Neural cell (in vitro differentiated cells): Measurements from ENCODE around the gene ATP8B3. TPM values are rescaled to one million over a fixed set of nuclear protein-coding genes. Genes with fewer than 3 reads are reported as not detected.

ENCODE experiments used
- H2AFZ ChIP-seq: fragments of 200-600, 300-800 bp; sonication (generic), shearing (Covaris generic); 2 replicates; pipeline ENCODE4 v1.6.0; 2014; ENCODE audit warnings: low read depth, mild to moderate bottlenecking, antibody characterized with exemption, low read length, moderate library complexity
- H3F3A ChIP-seq: fragments of 200-600 bp; shearing (Covaris generic); 2 replicates; pipeline ENCODE4 v1.6.1; 2016; ENCODE audit warnings: mild to moderate bottlenecking, moderate library complexity, mixed read lengths, antibody characterized with exemption, low read length; ENCODE audit not compliant: insufficient read depth, poor library complexity, severe bottlenecking
- H3K27ac ChIP-seq: fragments of 200-600, 300-800 bp; sonication (generic), shearing (Covaris generic); 2 replicates; pipeline ENCODE4 v1.5.1; 2014; ENCODE audit warnings: mild to moderate bottlenecking, low read length, moderate library complexity
- H3K27me3 ChIP-seq: fragments of 300-800, 200-600 bp; sonication (generic), shearing (Covaris generic); 2 replicates; pipeline ENCODE4 v1.6.0; 2014; ENCODE audit warnings: mild to moderate bottlenecking, low read depth, low read length, moderate library complexity; ENCODE audit not compliant: insufficient read depth
- H3K36me3 ChIP-seq: fragments of 300-800, 200-600 bp; sonication (generic), shearing (Covaris generic); 2 replicates; pipeline ENCODE4 v1.5.1; 2014; ENCODE audit warnings: mild to moderate bottlenecking, antibody characterized with exemption, low read length, moderate library complexity; ENCODE audit not compliant: insufficient read depth
- H3K4me2 ChIP-seq: fragments of 300-800, 200-600 bp; sonication (generic), shearing (Covaris generic); 2 replicates; pipeline ENCODE4 v1.6.0; 2014; ENCODE audit warnings: mild to moderate bottlenecking, low read length
- H3K4me3 ChIP-seq: fragments of 300-800, 200-600 bp; sonication (generic), shearing (Covaris generic); 2 replicates; pipeline ENCODE4 v1.5.1; 2014; ENCODE audit warnings: mild to moderate bottlenecking, low read length, moderate library complexity
- H3K79me2 ChIP-seq: fragments of 200-600 bp; shearing (Covaris generic); replicated peaks from 2 replicates; pipeline ENCODE4 v1.6.0; 2014; ENCODE audit warnings: mild to moderate bottlenecking, low read length, moderate library complexity; ENCODE audit not compliant: insufficient read depth
- H3K9ac ChIP-seq: fragments of 300-800, 200-600 bp; sonication (generic), shearing (Covaris generic); 2 replicates; pipeline ENCODE4 v1.6.1; 2016; ENCODE audit warnings: mild to moderate bottlenecking, low read length, mixed read lengths
- H3K9me2 ChIP-seq: fragments of 200-600 bp; shearing (Covaris generic); 2 replicates; pipeline ENCODE4 v1.6.1; 2016; ENCODE audit warnings: mild to moderate bottlenecking, low read length, mixed read lengths; ENCODE audit not compliant: insufficient read depth
- H3K9me3 ChIP-seq: fragments of 200-600, 300-800 bp; sonication (generic), shearing (Covaris generic); 2 replicates; pipeline ENCODE4 v1.6.1; 2016; ENCODE audit warnings: mild to moderate bottlenecking, mixed run types, low read length, moderate library complexity, mixed read lengths
- H4K20me1 ChIP-seq: fragments of 200-600 bp; shearing (Covaris generic); 2 replicates; pipeline ENCODE4 v1.6.1; 2016; ENCODE audit warnings: mild to moderate bottlenecking, mixed run types; ENCODE audit not compliant: insufficient read depth
- EP300 ChIP-seq: fragments of 450-650 bp; conservative IDR thresholded peaks from 2 replicates; pipeline ENCODE4 v1.6.1; 2014; ENCODE audit warnings: antibody characterized with exemption, mild to moderate bottlenecking, moderate library complexity; ENCODE audit not compliant: poor library complexity, severe bottlenecking
- EZH2 ChIP-seq: fragments of 200-600, 300-800 bp; shearing (Covaris generic), sonication (generic); IDR thresholded peaks from 2 replicates; pipeline ENCODE4 v1.6.1; 2014; ENCODE audit warnings: antibody characterized with exemption, low read length, borderline replicate concordance, mild to moderate bottlenecking; ENCODE audit not compliant: insufficient read depth, poor library complexity, severe bottlenecking
- MXI1 ChIP-seq: fragments of 450-650 bp; conservative IDR thresholded peaks from 2 replicates; pipeline ENCODE4 v1.6.1; 2014; ENCODE audit warnings: antibody characterized with exemption, mild to moderate bottlenecking; ENCODE audit not compliant: poor library complexity, severe bottlenecking
- POLR2AphosphoS5 ChIP-seq: IDR thresholded peaks from 2 replicates; pipeline ENCODE4 v1.6.1; 2012
- RAD21 ChIP-seq: fragments of 450-650 bp; conservative IDR thresholded peaks from 2 replicates; pipeline ENCODE4 v1.6.1; 2014; ENCODE audit warnings: antibody characterized with exemption, mild to moderate bottlenecking, moderate library complexity
- SMC3 ChIP-seq: fragments of 450-650 bp; conservative IDR thresholded peaks from 2 replicates; pipeline ENCODE4 v1.6.1; 2014; ENCODE audit warnings: antibody characterized with exemption, mild to moderate bottlenecking, moderate library complexity; ENCODE audit not compliant: poor library complexity
- TAF1 ChIP-seq: IDR thresholded peaks from 2 replicates; pipeline ENCODE4 v1.6.1; 2012; ENCODE audit warnings: low read depth
- polyA plus RNA-seq: library from polyadenylated mRNA; depleted of rRNA; stranded (reverse); fragments of >200 nt; gene quantifications from 2 replicates; pipeline ENCODE4 v1.2.3, GENCODE V29; 2014
- TF ChIP-seq, protein P1 (sequence below): IDR thresholded peaks from 2 replicates; pipeline ENCODE4 v1.6.1; 2012; ENCODE audit warnings: borderline replicate concordance
- TF ChIP-seq, protein P2 (sequence below): fragments of 450-650 bp; IDR thresholded peaks from 2 replicates; pipeline ENCODE4 v1.5.1; 2014; ENCODE audit warnings: antibody characterized with exemption, mild to moderate bottlenecking, moderate library complexity; ENCODE audit not compliant: poor library complexity, severe bottlenecking

ATP8B3 gene
- polyA plus RNA-seq, 1 donor from 2014 or later = 1.5 TPM

DNA sequence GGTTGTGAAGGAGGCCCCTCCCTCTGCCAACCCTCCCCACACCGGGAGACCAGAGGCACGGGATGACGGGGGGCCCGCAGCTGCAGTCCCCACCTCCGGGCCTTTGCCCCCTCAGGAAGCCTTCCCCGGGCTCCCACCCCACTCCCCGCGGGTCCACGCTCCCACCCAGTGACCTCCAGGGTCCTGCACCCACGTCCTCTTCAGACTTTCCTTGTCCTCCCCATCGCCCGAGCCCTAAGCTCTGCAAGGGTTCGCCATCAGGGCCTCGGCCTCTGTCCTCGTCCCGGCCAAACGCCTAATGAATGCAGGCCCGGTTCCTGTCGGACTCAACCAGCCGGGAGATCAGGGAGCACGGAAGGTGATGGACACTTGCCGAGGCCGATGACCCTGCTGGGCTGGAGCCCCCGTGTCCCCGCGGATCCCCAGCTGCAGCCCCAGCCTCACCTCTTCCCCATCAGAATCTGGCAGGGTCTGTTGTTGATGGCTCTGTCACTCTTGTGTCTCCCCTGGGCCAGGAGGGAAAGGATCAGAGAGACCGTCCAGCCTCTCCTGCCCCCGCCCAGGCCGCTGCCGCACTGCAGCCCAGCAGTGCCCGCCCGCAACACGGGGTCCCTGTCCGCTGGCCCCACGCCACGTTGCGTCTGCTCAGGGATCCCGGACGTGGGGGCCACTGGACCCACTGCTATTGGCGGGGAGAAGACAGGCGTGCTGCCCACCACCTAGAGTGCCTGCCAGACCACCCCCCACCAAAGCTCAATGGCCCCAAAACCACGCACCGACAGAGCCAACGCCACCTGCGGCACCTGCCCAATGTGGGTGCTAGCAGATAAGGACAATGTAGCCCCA is 5.7 kb downstream of the ATP8B3 start:
- Histone ChIP-seq H2AFZ (no peak overlapping the region), H3K4me3 (no peak overlapping the region), H3K9me3 (no peaks in the 10 kb centered on the region), H3K36me3 (no peaks in the 10 kb centered on the region), H3K9ac (no peak overlapping the region), H3K9me2 (no peaks in the 10 kb centered on the region), H4K20me1 (no peaks in the 10 kb centered on the region), H3K27me3 (no peaks in the 10 kb centered on the region), H3K27ac (no peak overlapping the region), H3K4me2 (no peak overlapping the region), H3K79me2 (no peaks in the 10 kb centered on the region), H3F3A (no peaks in the 10 kb centered on the region)
- TF ChIP-seq, protein P1, sequence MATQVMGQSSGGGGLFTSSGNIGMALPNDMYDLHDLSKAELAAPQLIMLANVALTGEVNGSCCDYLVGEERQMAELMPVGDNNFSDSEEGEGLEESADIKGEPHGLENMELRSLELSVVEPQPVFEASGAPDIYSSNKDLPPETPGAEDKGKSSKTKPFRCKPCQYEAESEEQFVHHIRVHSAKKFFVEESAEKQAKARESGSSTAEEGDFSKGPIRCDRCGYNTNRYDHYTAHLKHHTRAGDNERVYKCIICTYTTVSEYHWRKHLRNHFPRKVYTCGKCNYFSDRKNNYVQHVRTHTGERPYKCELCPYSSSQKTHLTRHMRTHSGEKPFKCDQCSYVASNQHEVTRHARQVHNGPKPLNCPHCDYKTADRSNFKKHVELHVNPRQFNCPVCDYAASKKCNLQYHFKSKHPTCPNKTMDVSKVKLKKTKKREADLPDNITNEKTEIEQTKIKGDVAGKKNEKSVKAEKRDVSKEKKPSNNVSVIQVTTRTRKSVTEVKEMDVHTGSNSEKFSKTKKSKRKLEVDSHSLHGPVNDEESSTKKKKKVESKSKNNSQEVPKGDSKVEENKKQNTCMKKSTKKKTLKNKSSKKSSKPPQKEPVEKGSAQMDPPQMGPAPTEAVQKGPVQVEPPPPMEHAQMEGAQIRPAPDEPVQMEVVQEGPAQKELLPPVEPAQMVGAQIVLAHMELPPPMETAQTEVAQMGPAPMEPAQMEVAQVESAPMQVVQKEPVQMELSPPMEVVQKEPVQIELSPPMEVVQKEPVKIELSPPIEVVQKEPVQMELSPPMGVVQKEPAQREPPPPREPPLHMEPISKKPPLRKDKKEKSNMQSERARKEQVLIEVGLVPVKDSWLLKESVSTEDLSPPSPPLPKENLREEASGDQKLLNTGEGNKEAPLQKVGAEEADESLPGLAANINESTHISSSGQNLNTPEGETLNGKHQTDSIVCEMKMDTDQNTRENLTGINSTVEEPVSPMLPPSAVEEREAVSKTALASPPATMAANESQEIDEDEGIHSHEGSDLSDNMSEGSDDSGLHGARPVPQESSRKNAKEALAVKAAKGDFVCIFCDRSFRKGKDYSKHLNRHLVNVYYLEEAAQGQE = no peak
- TF ChIP-seq TAF1 = no peak
- TF ChIP-seq RAD21 = no peak
- TF ChIP-seq POLR2AphosphoS5 = no peak
- TF ChIP-seq, protein P2, sequence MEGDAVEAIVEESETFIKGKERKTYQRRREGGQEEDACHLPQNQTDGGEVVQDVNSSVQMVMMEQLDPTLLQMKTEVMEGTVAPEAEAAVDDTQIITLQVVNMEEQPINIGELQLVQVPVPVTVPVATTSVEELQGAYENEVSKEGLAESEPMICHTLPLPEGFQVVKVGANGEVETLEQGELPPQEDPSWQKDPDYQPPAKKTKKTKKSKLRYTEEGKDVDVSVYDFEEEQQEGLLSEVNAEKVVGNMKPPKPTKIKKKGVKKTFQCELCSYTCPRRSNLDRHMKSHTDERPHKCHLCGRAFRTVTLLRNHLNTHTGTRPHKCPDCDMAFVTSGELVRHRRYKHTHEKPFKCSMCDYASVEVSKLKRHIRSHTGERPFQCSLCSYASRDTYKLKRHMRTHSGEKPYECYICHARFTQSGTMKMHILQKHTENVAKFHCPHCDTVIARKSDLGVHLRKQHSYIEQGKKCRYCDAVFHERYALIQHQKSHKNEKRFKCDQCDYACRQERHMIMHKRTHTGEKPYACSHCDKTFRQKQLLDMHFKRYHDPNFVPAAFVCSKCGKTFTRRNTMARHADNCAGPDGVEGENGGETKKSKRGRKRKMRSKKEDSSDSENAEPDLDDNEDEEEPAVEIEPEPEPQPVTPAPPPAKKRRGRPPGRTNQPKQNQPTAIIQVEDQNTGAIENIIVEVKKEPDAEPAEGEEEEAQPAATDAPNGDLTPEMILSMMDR = no peak
- no peak for TF ChIP-seq MXI1
- TF ChIP-seq EP300 = no peak
- no peak for TF ChIP-seq SMC3
- no peak for TF ChIP-seq EZH2

DNA sequence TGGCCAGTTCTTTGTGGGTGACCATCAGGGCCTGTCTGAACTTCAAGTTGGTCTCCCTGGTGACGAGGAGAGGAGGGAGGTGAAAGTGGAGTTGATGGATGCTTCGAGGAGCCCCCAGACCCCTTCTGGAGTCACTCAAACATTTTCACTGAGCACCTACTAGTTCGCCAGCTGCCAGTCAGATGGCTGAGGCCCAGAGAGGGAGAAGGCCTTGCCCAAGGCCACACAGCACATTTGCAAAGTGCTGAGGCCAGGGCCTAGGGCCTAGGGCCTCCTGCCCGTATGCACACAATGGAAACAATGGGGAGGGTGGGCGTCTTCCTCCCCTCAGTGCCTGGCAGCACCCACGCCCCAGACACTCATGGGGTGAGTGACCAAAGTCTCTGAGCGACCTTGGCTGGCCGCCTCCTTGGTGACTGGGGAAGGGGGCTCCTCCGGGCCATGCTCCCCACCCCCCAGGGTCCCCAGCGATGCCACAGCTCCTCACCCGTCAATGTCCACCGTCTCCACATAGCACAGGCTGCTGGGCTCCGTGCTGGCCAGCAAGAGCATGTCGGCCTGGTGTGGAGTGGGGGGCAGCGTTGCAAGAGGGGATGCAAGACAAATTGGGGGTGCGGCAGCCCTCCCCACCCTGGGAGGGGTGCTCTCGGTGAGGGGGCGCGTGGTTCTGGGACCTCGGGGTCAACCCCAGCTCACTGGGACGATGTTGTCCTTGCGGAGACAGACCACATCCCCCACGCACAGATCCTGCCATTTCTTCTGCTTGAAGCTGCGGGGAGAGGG is 6.5 kb downstream of the ATP8B3 start:
- Histone ChIP-seq H2AFZ (no peak overlapping the region), H3K9ac (no peak overlapping the region), H3K36me3 (no peaks in the 10 kb centered on the region), H3K27me3 (no peaks in the 10 kb centered on the region), H3K4me2 (no peak overlapping the region), H3K79me2 (no peaks in the 10 kb centered on the region), H3K27ac (no peak overlapping the region), H4K20me1 (no peaks in the 10 kb centered on the region), H3K9me2 (no peaks in the 10 kb centered on the region), H3K4me3 (no peak overlapping the region), H3F3A (no peaks in the 10 kb centered on the region), H3K9me3 (no peaks in the 10 kb centered on the region)
- TF ChIP-seq EZH2 = no peak
- TF ChIP-seq, protein P2 = no peak
- no peak for TF ChIP-seq RAD21
- no peak for TF ChIP-seq SMC3
- TF ChIP-seq, protein P1 = no peak
